NCI-H1930 (cell line): ENCODE results near the gene BCL2L12.
"Not testable (repeated sequence)": the region's sequence is repeated elsewhere in the genome, so short reads cannot be mapped to it uniquely, and the experiment has no call there.

Source experiments
- DNase-seq, 2 experiments: peaks; one replicate each; lab custom pipeline; 2025; lab: John Stamatoyannopoulos, UW

The BCL2L12 gene

GRCh38 chr19:49713236-49713845 lies 47.6 kb downstream of the BCL2L12 start:
- DNase-seq = no peak

DNA sequence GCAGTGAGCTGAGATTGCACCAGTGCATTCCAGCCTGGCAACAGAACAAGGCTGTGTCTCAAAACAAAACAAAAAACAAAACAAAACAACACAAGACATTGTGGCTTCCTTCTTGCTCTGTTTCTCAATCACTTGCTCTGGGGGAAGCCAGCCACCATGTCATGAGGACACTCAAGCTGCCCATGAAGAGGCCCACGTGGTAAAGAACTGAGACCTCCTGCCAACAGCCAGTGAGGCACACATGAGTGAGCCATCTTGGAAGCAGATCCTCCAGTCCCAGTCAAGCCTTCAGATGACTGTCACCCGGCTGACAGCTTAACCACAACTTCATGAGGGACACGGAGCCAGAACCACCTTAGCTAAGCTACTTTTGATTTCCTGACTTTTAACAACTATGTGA lies 50.4 kb downstream of the BCL2L12 start:
- DNase-seq = no peak

DNA sequence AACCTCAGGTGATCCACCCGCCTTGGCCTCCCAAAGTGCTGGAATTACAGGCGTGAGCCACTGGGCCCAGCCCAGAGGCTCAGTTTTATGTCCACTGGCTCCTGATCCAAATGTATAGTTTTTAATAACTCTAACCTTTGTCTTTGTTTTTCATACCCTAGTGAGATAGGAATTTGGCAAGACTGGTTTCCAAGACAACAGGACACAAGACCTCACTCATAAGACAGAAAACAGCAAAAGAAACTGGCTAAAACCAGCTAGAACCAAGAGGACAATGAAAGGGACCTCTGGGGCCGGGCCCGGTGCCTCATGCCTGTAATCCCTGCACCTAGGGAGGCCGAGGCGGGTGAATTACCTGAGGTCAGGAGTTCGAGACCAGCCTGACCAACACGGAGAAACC lies 52.8 kb downstream of the BCL2L12 start:
- DNase-seq = no peak

DNA sequence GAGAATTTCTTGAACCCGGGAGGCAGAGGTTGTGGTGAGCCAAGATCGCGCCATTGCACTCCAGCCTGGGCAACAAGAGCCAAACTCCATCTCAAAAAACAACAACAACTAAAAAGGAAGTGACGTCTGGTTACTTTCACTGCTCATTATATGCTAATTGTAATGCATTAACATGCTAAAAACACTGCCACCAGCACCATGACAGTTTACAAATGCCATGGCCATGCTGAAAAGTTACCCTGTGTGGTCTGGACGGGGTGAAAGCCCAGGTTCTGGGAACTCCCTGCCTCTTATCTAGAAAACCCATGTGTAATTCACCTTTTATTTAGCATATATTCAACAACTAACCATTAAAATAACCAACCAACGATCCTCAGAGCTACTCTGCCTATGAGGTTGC lies 53.3 kb downstream of the BCL2L12 start:
- no peak for DNase-seq

- not testable (repeated sequence) for DNase-seq
Measured at GRCh38 chr19:49719420-49719819, 53.7 kb downstream of the BCL2L12 start.
